Neutrophil (primary cell): ENCODE measurements around the gene CDKN1B.

Experiments
- H3K27ac ChIP-seq: fragments of 200-600 bp; sonication (generic); 2 replicates; pipeline ENCODE4 v1.5.1; 2016; ENCODE audit warnings: mild to moderate bottlenecking, moderate library complexity
- H3K27me3 ChIP-seq: fragments of 200-600 bp; sonication (generic); 2 replicates; pipeline ENCODE4 v1.6.0; 2016; ENCODE audit warnings: mild to moderate bottlenecking
- H3K36me3 ChIP-seq: fragments of 200-600 bp; sonication (generic); 2 replicates; pipeline ENCODE4 v1.5.1; 2017
- H3K4me1 ChIP-seq, 2 experiments: fragments of 200-600 bp in 1 of 2; sonication (generic) in 1 of 2; 1 replicate in 1 of 2; 2 replicates in 1 of 2; pipeline versions ENCODE4 v1.5.1 to v1.6.1; 2013 to 2016; ENCODE audit warnings: low read depth in 1 of 2, low read length in 1 of 2, mild to moderate bottlenecking in 1 of 2, moderate library complexity in 1 of 2; ENCODE audit not compliant: control insufficient read depth in 1 of 2, insufficient read depth in 1 of 2
- H3K4me3 ChIP-seq, 2 experiments: fragments of 200-600 bp in 1 of 2; sonication (generic) in 1 of 2; 1 replicate in 1 of 2; 2 replicates in 1 of 2; pipeline ENCODE4 v1.5.1; 2013 to 2016; ENCODE audit warnings: low read depth in 1 of 2, low read length in 1 of 2, mild to moderate bottlenecking in 1 of 2, moderate library complexity in 1 of 2
- H3K9me3 ChIP-seq: fragments of 200-600 bp; sonication (generic); 2 replicates; pipeline ENCODE4 v1.5.1; 2016
- CTCF ChIP-seq: fragments of 200-600 bp; sonication (generic); IDR thresholded peaks from 2 replicates; pipeline ENCODE4 v1.5.1; 2016; ENCODE audit warnings: antibody characterized with exemption

The CDKN1B gene

GRCh38 chr12:12691549-12691948 is 25.6 kb upstream of the CDKN1B start:
- no peaks in the 10 kb centered on the region for H3K9me3 ChIP-seq
- peaks cover 7 to 8% of the 10 kb centered on the region in 2 experiments for H3K4me1 ChIP-seq
- H3K36me3 ChIP-seq = no peaks in the 10 kb centered on the region
- no peak overlapping the region for H3K27ac ChIP-seq
- no peaks in the 10 kb centered on the region for H3K27me3 ChIP-seq
- no peak overlapping the region for H3K4me3 ChIP-seq
- no peak for TF ChIP-seq CTCF

GRCh38 chr12:12693111-12693671 is 24.0 kb upstream of the CDKN1B start:
- no peak overlapping the region for H3K27ac ChIP-seq
- no peak overlapping the region for H3K4me3 ChIP-seq
- H3K27me3 ChIP-seq = no peaks in the 10 kb centered on the region
- TF ChIP-seq CTCF = no peak
- peaks cover 16 to 22% of the 10 kb centered on the region in 2 experiments for H3K4me1 ChIP-seq
- H3K36me3 ChIP-seq = no peaks in the 10 kb centered on the region
- no peaks in the 10 kb centered on the region for H3K9me3 ChIP-seq

GRCh38 chr12:12696562-12697383 is 20.4 kb upstream of the CDKN1B start:
- peak overlapping the region; percentile 99 for H3K27ac ChIP-seq
- H3K27me3 ChIP-seq = no peaks in the 10 kb centered on the region
- H3K36me3 ChIP-seq = no peaks in the 10 kb centered on the region
- peak; percentile 26 for TF ChIP-seq CTCF
- H3K4me3 ChIP-seq = peak overlapping the region; percentile 71 to 88
- H3K9me3 ChIP-seq = no peaks in the 10 kb centered on the region
- peaks cover 23 to 45% of the 10 kb centered on the region in 2 experiments for H3K4me1 ChIP-seq

GRCh38 chr12:12699345-12699744 is 17.8 kb upstream of the CDKN1B start:
- Histone ChIP-seq H3K4me1 (peaks cover 25 to 45% of the 10 kb centered on the region in 2 experiments), H3K27me3 (no peaks in the 10 kb centered on the region)

GRCh38 chr12:12700254-12700653 is 16.9 kb upstream of the CDKN1B start:
- TF ChIP-seq CTCF = no peak

More at GRCh38 chr12:12699345-12699744, 17.8 kb upstream of the CDKN1B start:
- H3K9me3 ChIP-seq = no peaks in the 10 kb centered on the region
- peak overlapping the region; percentile 78 for H3K27ac ChIP-seq
- TF ChIP-seq CTCF = no peak
- H3K36me3 ChIP-seq = no peaks in the 10 kb centered on the region
- no peak overlapping the region for H3K4me3 ChIP-seq

More at GRCh38 chr12:12700254-12700653, 16.9 kb upstream of the CDKN1B start:
- Histone ChIP-seq H3K9me3 (no peaks in the 10 kb centered on the region), H3K4me1 (peaks cover 29 to 45% of the 10 kb centered on the region in 2 experiments), H3K36me3 (no peaks in the 10 kb centered on the region), H3K4me3 (no peak overlapping the region), H3K27ac (peak overlapping the region; percentile 78), H3K27me3 (no peaks in the 10 kb centered on the region)
